ENCODE results near the gene TIAM1.

GRCh38 chr21:31156169-31156568 is 187.9 kb downstream of the TIAM1 start:
- TF ChIP-seq CTCF (conservative IDR thresholded peaks at IDR 0.05; ENCODE audit: low read length) (no peak), EZH2phosphoT487 (IDR thresholded peaks at IDR 0.05; ENCODE audit: borderline replicate concordance, low read depth, low read length) (no peak)
